Measurements from ENCODE around the gene PNMA8B.

Gene PNMA8B

GRCh38 chr19:46451352-46451751 is 44.3 kb downstream of the PNMA8B start:
- no peak overlapping the region for H3K27ac ChIP-seq
- no peak for TF ChIP-seq ZFX (IDR thresholded peaks at IDR 0.05)
- TF ChIP-seq CTCF (conservative IDR thresholded peaks at IDR 0.05): no peak

GRCh38 chr19:46450737-46451136 is 44.9 kb downstream of the PNMA8B start:
- no peak for TF ChIP-seq ZFX (IDR thresholded peaks at IDR 0.05)

GRCh38 chr19:46449228-46449627 is 46.4 kb downstream of the PNMA8B start:
- H3K27ac ChIP-seq: no peak overlapping the region
- TF ChIP-seq CTCF (conservative IDR thresholded peaks at IDR 0.05) (no peak), ZFX (IDR thresholded peaks at IDR 0.05) (no peak)

More at GRCh38 chr19:46450737-46451136, 44.9 kb downstream of the PNMA8B start:
- H3K27ac ChIP-seq: no peak overlapping the region

- no peak for TF ChIP-seq ZFX (IDR thresholded peaks at IDR 0.05)
- TF ChIP-seq CTCF (conservative IDR thresholded peaks at IDR 0.05): no peak
- no peak overlapping the region for H3K27ac ChIP-seq
Observed at GRCh38 chr19:46448601-46449000, 47.1 kb downstream of the PNMA8B start.

- TF ChIP-seq ZFX (IDR thresholded peaks at IDR 0.05): no peak
- no peak for TF ChIP-seq CTCF (conservative IDR thresholded peaks at IDR 0.05)
- no peak overlapping the region for H3K27ac ChIP-seq
Observed at GRCh38 chr19:46447824-46448223, 47.8 kb downstream of the PNMA8B start.

GRCh38 chr19:46447006-46447405 is 48.7 kb downstream of the PNMA8B start:
- H3K27ac ChIP-seq: no peak overlapping the region
- no peak for TF ChIP-seq ZFX (IDR thresholded peaks at IDR 0.05)
- no peak for TF ChIP-seq CTCF (conservative IDR thresholded peaks at IDR 0.05)

GRCh38 chr19:46446021-46446420 is 49.6 kb downstream of the PNMA8B start:
- H3K27ac ChIP-seq: no peak overlapping the region
- TF ChIP-seq CTCF (conservative IDR thresholded peaks at IDR 0.05) (no peak), ZFX (IDR thresholded peaks at IDR 0.05) (no peak)

- H3K27ac ChIP-seq: peak overlapping the region; percentile 78
Observed at GRCh38 chr19:46442808-46443450, 52.7 kb downstream of the PNMA8B start.

More at GRCh38 chr19:46442808-46443450, 52.7 kb downstream of the PNMA8B start:
- no peak for TF ChIP-seq CTCF (conservative IDR thresholded peaks at IDR 0.05)
- TF ChIP-seq ZFX (IDR thresholded peaks at IDR 0.05): no peak

Measured in C4-2B (cell line).